ENCODE measurements around the gene UBA6. TPM values are rescaled to one million over a fixed set of nuclear protein-coding genes. Genes with fewer than 3 reads are reported as not detected.

The UBA6 gene
- total and polyA plus RNA-seq, 9 of the 15 experiments (the other 6 are each of a cell fraction or from before 2014, with no cell fraction given): 22.9 to 139 (median 94.6) TPM

GRCh38 chr4:67685532-67685859 lies 15.5 kb downstream of the UBA6 start:
- intact Hi-C loops (cut with micrococcal nuclease) (no loop called here), in situ Hi-C loops (cut with MboI) (no loop called here)
- WGBS (ENCODE audit: insufficient coverage, low coverage, missing lambda C conversion rate): 94% methylated on average over 5 of the region's 5 CpGs
- H3K9me3 ChIP-seq (replicated peaks; ENCODE audit: control insufficient read depth, insufficient read depth, low read depth, low read length): no peaks in the 10 kb centered on the region
- no peaks in the 10 kb centered on the region for H3K9me1 ChIP-seq (ENCODE audit: control insufficient read depth, insufficient read depth, low read length)
- FAIRE-seq: no peak
- ATAC-seq: no peak
- H3K27me3 ChIP-seq (ENCODE audit: control insufficient read depth in 2 of 2, insufficient read depth in 2 of 2, low read length in 2 of 2): no peaks in the 10 kb centered on the region
- H3K4me2 ChIP-seq (ENCODE audit: insufficient read depth, low read length): no peak overlapping the region
- no peak overlapping the region for H2AFZ ChIP-seq (ENCODE audit: low read depth, low read length)
- peaks cover 65% of the 10 kb centered on the region for H3K36me3 ChIP-seq (ENCODE audit: control insufficient read depth, insufficient read depth, low read length)
- no peak for DNase-seq (ENCODE audit: extremely low read depth in 1 of 4, low spot score in 3 of 4)
- no peak overlapping the region for H3K4me3 ChIP-seq
- no TSS peak for BruUV-seq (replicated peaks)
- ChIA-PET CTCF (ENCODE audit: low intra/inter-chr PET ratio) (no interaction called here), POLR2A (interaction anchor here (0.8 to 0.9 kb wide), 2 partner anchors 9 to 14 kb away, joined by 3 to 4 read pairs; no protein-coding TSS in a partner anchor)
- H3K79me2 ChIP-seq (ENCODE audit: control insufficient read depth, insufficient read depth, low read length): peaks cover 59% of the 10 kb centered on the region
- no peaks in the 10 kb centered on the region for H4K20me1 ChIP-seq (replicated peaks; ENCODE audit: control insufficient read depth, insufficient read depth, low read length)
- H3K9ac ChIP-seq (ENCODE audit: insufficient read depth in 1 of 2, low read depth in 2 of 2, low read length in 2 of 2): no peak overlapping the region
- TF ChIP-seq GABPA (tag; conservative IDR thresholded peaks at IDR 0.05; ENCODE audit: low read depth) (no peak), POLR2AphosphoS5 (IDR thresholded peaks at IDR 0.05; ENCODE audit: control insufficient read depth, insufficient read depth, low read depth, low read length) (0 out of 2 replicates have a peak, but pooled peaks have one; percentile 9)
- H3K27ac ChIP-seq (ENCODE audit: extremely low read depth, low read depth, low read length): no peak overlapping the region
- H3K4me1 ChIP-seq (replicated peaks in 1 of 2; ENCODE audit: control insufficient read depth in 2 of 2, insufficient read depth in 2 of 2, low read length in 2 of 2): no peaks in the 10 kb centered on the region

DNA sequence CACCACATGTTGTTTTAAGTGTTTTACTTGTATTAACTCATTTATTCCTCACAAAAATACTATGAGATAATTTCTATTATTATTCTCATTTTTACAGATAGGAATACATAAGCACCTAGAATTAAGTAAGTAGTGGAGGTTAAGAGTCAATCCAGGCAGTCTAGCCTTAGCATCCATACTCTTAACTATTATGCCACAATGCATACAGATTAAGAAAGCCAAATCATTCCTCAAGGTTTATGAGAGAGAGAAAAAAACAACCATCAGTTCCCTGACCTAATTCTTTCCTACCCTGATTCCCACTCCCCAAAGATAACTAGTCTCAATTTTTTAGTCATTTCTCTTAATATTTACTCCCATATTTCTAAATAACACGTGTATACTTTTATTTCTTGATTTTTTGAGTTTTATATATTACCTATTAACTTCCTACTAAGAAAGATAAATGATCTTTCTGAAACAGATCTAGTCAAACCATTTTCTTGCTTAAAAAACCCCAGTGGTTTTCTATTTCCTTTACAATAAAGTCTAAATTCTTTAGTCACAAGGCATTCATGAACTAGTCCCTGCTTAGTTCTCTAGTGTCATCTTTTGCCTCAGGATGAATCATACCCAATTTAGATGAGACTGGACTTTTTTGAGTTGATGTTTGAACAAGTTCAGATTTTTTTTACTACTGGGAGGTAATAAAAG lies 16.0 kb downstream of the UBA6 start:
- intact Hi-C loops (cut with micrococcal nuclease): no loop called here
- BruUV-seq (replicated peaks): no TSS peak
- ATAC-seq: no peak
- no peak for TF ChIP-seq RAD51 (IDR thresholded peaks at IDR 0.05; ENCODE audit: borderline replicate concordance, low read depth)
- TF ChIP-seq KAT7 (CRISPR knock-in tag; IDR thresholded peaks at IDR 0.05; ENCODE audit: borderline replicate concordance): no peak
- TF ChIP-seq ZNF707 (CRISPR knock-in tag; conservative IDR thresholded peaks at IDR 0.05): no peak
- TF ChIP-seq DIDO1 (tag; IDR thresholded peaks at IDR 0.05; ENCODE audit: low read depth): no peak
- TF ChIP-seq ZNF583 (CRISPR knock-in tag; IDR thresholded peaks at IDR 0.05): no peak
- TF ChIP-seq, protein P1, sequence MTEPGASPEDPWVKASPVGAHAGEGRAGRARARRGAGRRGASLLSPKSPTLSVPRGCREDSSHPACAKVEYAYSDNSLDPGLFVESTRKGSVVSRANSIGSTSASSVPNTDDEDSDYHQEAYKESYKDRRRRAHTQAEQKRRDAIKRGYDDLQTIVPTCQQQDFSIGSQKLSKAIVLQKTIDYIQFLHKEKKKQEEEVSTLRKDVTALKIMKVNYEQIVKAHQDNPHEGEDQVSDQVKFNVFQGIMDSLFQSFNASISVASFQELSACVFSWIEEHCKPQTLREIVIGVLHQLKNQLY (CRISPR knock-in tag; conservative IDR thresholded peaks at IDR 0.05): no peak
- TF ChIP-seq MTA2 (IDR thresholded peaks at IDR 0.05; ENCODE audit: low read depth): no peak
- no peak for TF ChIP-seq MXD1 (CRISPR knock-in tag; IDR thresholded peaks at IDR 0.05; ENCODE audit: borderline replicate concordance, poor library complexity, severe bottlenecking)
- no peak for TF ChIP-seq E2F5 (CRISPR knock-in tag; IDR thresholded peaks at IDR 0.05)

More for the DNA sequence above, 16.0 kb downstream of the UBA6 start:
- FAIRE-seq (no peak), DNase-seq (ENCODE audit: extremely low read depth in 1 of 4, low spot score in 3 of 4) (no peak)
- no peaks in the 10 kb centered on the region for H3K9me3 ChIP-seq (replicated peaks; ENCODE audit: control insufficient read depth, insufficient read depth, low read depth, low read length)
- H3K36me3 ChIP-seq (ENCODE audit: control insufficient read depth, insufficient read depth, low read length): peaks cover 65% of the 10 kb centered on the region
- ChIA-PET POLR2A (interaction anchor here (1.7 kb wide), 1 partner anchor 9 kb away, joined by 8 read pairs; no protein-coding TSS in a partner anchor), CTCF (ENCODE audit: low intra/inter-chr PET ratio) (no interaction called here)
- H3K9ac ChIP-seq (ENCODE audit: insufficient read depth in 1 of 2, low read depth in 2 of 2, low read length in 2 of 2): no peak overlapping the region
- H3K4me2 ChIP-seq (ENCODE audit: insufficient read depth, low read length): no peak overlapping the region
- H3K4me3 ChIP-seq: no peak overlapping the region
- H3K79me2 ChIP-seq (ENCODE audit: control insufficient read depth, insufficient read depth, low read length): peaks cover 54% of the 10 kb centered on the region
- no peak overlapping the region for H3K27ac ChIP-seq (ENCODE audit: extremely low read depth, low read depth, low read length)
- in situ Hi-C loops (cut with MboI): no loop called here
- H3K4me1 ChIP-seq (replicated peaks in 1 of 2; ENCODE audit: control insufficient read depth in 2 of 2, insufficient read depth in 2 of 2, low read length in 2 of 2): no peaks in the 10 kb centered on the region
- H3K27me3 ChIP-seq (ENCODE audit: control insufficient read depth in 2 of 2, insufficient read depth in 2 of 2, low read length in 2 of 2): no peaks in the 10 kb centered on the region
- no peak overlapping the region for H2AFZ ChIP-seq (ENCODE audit: low read depth, low read length)
- H4K20me1 ChIP-seq (replicated peaks; ENCODE audit: control insufficient read depth, insufficient read depth, low read length): no peaks in the 10 kb centered on the region
- H3K9me1 ChIP-seq (ENCODE audit: control insufficient read depth, insufficient read depth, low read length): no peaks in the 10 kb centered on the region
- WGBS (ENCODE audit: insufficient coverage, low coverage, missing lambda C conversion rate): 63% methylated on average over 1 of the region's 1 CpG

All from K562 (cell line).